GM18861 (cell line): Measurements from ENCODE around the gene TAPBP.
A peak's percentile ranks its signal among the peaks of the same experiment; 100 is the strongest.
"Not testable (repeated sequence)": the region's sequence is repeated elsewhere in the genome, so short reads cannot be mapped to it uniquely, and the experiment has no call there.

Experiments
- ATAC-seq: cut with Tn5 transposase; IDR thresholded peaks from one replicate; pipeline ENCODE4 v1.9.1; 2021; ENCODE audit not compliant: unreplicated experiment

Gene TAPBP

DNA sequence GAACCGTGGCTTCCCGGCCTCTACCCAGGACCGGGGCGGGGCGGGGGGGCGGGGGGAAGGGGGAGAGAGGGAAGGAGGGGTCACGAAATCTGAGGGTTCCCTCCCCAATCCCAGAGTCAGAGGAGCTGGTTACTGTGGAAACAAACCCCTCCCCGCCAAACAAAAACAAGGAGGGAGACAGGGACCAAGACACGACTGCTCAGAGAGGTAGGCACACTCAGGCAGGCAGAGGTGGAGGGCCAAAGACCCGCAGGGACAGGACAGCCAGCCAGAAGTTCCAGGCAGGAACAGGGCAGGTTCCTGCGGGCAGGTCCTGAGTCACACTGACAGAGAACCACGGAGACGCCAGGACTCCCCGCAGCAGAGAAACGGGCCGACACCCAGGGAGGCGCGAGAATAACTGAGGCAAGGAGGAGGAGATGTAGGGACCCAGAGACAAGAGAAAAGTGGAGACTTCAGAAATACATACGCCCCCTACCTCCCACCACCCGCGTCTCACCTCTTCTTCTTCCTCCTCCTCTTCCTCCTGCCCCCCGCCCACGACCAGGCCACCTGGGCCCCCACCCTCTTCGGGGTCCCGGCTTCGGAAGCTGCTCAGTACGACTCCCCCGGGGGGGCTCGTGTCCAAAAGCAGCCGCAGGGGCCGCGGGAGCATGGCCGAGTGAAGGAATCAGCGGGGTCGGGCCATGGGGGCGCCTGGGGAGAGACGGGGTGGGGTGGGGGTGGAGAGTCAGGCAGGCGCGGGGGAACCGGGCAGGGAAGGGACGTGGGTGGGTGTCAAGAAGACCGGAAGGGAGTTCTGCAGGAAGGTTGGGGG is 15.7 kb downstream of the TAPBP start:
- ATAC-seq = no peak

DNA sequence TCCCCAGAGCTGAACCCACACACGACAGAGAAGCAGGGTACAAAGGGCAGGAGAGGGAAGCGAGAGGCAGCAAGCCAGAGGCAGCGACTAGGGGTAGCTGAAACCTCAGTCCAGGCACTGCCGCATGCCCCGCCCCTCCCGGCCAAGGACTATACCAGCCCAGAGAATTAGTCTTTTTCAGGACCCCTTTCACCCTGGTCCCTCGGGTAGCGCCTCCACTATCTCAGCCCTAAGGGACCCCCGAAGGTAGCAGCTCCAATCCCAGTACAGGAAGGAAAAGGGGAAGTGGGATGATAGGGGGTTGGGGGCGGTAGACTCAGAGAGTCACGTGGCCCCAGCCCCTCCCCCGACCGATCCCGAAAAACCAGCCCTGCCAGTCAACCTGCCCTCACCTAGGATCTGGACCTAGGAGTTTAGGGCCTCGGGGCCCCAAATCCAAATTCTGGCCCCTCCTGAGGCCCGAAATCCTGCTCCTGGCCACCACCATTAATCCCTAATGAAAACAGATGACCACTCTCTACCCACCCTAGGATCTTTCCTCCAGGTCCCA is 16.4 kb downstream of the TAPBP start:
- no peak for ATAC-seq

- no peak for ATAC-seq
Observed at GRCh38 chr6:33296797-33297405, 17.0 kb downstream of the TAPBP start.

GRCh38 chr6:33295621-33296369 is 18.1 kb downstream of the TAPBP start:
- no peak for ATAC-seq

- no peak for ATAC-seq
Observed at GRCh38 chr6:33294086-33294823, 19.6 kb downstream of the TAPBP start.

DNA sequence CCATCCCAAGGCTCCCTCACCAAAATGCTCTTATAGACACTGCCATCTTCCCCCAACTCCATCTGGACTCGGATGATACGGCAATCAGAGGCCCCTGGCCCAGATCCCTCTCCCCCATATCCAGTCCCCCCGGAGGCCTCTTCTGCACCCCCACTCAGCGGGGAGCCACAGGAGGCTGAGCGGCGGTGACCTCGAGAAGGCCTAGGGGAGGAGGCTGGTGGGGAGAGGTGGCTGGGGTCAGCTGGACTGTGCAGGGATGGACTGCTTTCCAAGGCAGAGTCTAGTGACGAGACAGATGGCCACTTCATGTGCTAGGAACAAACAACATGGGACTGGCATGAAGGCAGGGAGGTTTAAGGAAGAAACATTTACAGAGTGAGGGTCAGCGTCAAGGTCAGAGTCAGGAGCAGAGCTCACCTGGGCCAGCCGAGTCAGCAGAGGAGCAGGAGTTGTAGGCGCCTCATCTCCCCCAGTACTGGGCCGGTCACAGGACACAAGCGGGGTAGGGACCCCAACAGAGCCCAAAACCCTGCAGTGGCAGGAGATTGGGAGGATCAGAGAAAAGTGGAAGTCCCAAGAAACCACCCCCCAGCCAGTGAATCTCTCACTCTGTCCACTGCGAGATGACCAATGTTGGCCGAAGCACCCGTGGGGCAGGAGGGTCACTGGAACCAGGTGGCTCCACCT is 20.7 kb downstream of the TAPBP start:
- no peak for ATAC-seq

- no peak for ATAC-seq
Observed at GRCh38 chr6:33290459-33290858, 23.4 kb downstream of the TAPBP start.

- ATAC-seq = peak; percentile 17
Observed at GRCh38 chr6:33289784-33290315, 24.0 kb downstream of the TAPBP start.

DNA sequence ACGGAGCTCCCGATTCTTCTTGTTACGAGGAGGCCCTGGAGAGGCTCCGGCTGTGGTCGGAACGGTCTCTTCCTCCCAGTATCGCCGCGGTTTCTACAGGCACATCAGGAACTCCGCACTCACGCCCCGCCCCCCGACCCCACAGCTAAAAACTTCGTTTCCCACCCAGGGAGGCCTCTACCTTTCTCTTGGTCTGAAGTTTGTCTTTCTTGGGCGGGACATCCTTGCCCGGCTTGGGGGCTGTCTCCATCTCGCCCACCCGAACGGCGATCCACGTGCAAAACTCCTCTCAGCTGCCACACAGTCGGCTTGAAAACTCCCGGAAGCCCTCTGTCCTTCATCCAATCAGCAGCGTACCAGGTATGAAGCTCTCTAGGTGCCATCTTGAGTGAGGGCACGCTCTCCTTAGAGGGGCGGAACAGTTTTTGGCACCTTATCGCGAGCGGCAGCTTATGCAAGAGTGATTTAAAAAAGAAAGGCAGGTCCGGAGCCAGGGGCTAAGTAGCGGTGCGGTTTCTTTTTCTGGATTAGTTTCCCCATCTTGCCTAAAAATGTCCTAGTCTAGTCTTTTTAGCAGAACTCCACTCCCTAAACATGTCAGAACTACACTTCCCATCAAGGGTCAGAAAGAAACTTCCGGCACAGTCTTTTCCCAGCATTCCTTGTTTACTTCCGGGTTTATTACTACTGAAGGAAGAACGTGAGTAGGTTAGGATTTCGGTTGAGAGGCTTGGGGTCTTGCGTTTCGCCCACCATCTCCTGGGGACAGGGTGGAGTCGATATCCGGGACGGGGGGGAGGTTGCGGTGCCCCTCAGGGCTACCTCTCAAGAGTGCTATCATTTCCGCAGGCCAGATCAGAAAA is 24.7 kb downstream of the TAPBP start, which contains the start of the genes PFDN6 and WDR46:
PFDN6 (plus strand) TSS at position 681 of the 863 bp plus-strand sequence. CDS start 256 bp downstream, outside the sequence.
WDR46 (minus strand) TSS at position 319 of the 863 bp plus-strand sequence; CDS start at position 250, 69 bp downstream.
- ATAC-seq = peak; percentile 76

DNA sequence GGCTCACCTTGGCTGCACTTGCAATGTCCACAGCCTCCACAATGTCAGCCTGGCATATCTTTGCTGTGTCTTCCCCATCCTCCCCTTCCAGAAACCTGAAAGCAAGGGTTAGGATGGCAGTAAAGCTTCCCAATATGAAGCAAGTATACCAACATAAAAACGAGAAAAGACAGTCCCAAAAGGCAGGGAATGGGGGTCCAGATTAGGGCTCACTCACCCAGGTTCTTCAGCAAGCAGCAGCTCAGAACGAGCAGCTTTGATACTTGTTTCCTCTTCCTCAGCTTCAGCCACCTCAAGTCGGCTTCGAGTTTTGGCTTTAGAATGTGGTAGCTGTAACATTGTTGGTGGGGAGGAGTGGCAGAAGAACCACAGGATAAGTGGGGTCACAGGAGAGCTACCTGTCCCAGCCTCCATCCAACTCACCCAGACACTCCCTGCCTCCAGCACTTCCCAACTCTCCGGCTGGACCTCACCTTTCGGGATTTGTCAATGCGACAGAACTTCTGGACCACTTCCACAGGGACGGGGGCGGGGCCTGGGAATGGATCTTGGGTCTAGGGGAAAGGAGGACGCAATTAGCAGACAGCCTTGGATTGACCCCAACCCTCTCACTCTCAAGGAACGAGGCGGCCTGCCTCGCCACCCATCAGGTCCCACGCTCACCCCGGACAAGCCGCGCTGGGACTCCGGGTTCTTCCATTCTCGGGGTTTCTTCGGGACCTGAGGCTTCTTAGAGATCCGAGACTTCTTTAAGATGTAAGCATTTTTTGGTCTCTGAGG is 25.5 kb downstream of the TAPBP start:
- ATAC-seq = no peak

GRCh38 chr6:33286946-33287914 is 26.6 kb downstream of the TAPBP start:
- no peak for ATAC-seq

DNA sequence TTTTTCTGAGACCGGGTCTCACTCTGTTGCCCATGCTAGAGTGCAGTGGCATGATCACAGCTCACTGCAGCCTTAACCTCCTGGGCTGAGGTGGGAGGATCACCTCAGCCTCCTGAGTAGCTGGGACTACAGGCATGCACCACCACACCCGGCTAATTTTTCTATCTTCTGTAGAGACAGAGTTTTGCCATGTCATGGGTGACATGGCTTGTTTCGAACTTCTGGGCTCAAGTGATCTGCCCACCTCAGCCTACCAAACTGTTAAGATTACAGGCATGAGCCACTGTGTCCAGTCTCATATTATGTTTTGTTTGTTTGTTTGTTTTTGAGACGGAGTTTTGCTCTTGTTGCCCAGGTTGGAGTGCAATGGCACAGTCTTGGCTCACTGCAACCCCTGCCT is 28.7 kb downstream of the TAPBP start:
- ATAC-seq = not testable (repeated sequence)

DNA sequence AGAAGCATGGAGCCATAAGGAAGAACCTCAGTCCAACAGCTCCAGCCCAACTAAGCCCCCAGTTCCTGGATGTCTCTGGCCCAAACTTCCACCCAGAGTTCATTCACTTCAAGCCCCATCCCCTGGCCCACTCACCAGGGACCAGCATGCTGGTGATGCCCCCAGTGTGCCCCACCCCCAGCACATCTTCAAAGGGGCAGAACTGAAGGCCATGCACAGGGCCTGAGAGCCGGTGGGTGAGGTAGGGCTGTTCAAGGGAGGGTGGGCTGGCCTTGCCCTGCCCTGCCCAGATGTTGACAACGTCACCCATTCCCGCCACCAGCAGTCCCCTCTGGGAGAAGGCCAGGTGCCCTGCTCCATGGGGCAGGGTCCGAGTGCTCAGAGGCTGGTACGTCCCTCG is 33.3 kb downstream of the TAPBP start:
- no peak for ATAC-seq

DNA sequence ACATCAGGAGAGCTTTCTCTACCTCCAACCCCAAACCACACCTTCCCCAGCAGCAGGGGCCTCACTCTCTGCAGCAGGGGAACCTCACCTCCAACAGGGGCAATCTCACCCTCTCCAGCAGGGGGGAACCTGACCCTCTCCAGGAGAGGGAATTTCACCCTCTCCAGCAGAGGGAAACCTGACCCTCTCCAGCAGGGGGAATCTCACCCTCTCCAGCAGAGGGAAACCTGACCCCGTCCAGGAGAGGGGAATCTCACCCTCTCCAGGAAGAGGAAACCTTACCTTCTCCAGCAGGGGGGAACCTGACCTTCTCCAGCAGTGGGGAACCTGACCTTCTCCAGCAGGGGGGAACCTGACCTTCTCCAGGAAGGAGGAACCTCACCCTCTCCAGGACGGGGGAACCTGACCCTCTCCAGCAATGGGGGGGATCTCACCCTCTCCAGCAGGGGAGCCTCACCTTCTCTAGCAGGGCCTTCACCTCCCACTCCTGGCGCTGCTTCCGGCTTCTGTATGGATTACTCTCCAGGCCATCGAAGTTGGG is 33.8 kb downstream of the TAPBP start:
- ATAC-seq = no peak

- no peak for ATAC-seq
Observed at GRCh38 chr6:33279257-33279695, 34.6 kb downstream of the TAPBP start.

DNA sequence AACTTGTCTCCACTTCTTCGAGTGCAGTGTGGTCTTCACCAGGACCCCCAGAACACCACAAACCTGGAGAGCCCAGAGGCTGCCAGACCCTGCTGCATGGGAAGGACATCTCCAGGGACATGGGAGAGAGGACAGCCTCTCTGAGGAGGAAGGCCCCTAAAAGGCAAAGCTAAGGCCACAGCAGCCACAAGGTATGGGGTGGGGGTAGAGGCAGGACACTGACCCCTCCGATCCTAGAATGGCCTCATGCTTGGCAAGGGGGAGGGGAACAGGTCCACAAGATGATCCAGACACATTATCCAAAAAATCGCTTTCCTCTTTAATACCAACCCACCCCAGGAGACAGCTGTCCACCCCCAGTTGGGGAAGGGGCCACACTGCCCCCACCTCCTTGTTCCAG is 35.1 kb downstream of the TAPBP start:
- ATAC-seq = no peak

GRCh38 chr6:33278392-33278741 is 35.5 kb downstream of the TAPBP start:
- no peak for ATAC-seq
